GM20000 (cell line): ENCODE results near the gene SALL3.

Experiments used
- DNase-seq: peaks from one replicate; pipeline ENCODE4 v3.0.0; 2012; ENCODE audit warnings: low spot score
- CTCF ChIP-seq: IDR thresholded peaks from 2 replicates; pipeline ENCODE4 v1.5.1; 2012; ENCODE audit warnings: mild to moderate bottlenecking, control low read depth; ENCODE audit errors: extremely low read depth, missing control alignments

The SALL3 gene

GRCh38 chr18:78979730-78980278 lies at the start of gene SALL3:
TSS of gene SALL3 (plus strand) at chr18:78979818. CDS start at chr18:78980275, 457 bp downstream.
- TF ChIP-seq CTCF, result no peak
- peak; percentile 47 for DNase-seq

- no peak for DNase-seq
- TF ChIP-seq CTCF, result no peak
Measured at GRCh38 chr18:78932281-78932680, 47.3 kb upstream of the SALL3 start.

GRCh38 chr18:78934003-78934402 lies 45.6 kb upstream of the SALL3 start:
- no peak for TF ChIP-seq CTCF
- DNase-seq, result no peak

GRCh38 chr18:78934551-78935225 lies 44.9 kb upstream of the SALL3 start:
- TF ChIP-seq CTCF, result no peak
- no peak for DNase-seq

GRCh38 chr18:78935406-78935805 lies 44.2 kb upstream of the SALL3 start:
- TF ChIP-seq CTCF, result no peak
- no peak for DNase-seq

GRCh38 chr18:78936251-78937005 lies 43.2 kb upstream of the SALL3 start:
- TF ChIP-seq CTCF, result no peak
- DNase-seq, result no peak

- no peak for DNase-seq
- no peak for TF ChIP-seq CTCF
Measured at GRCh38 chr18:78937166-78937565, 42.5 kb upstream of the SALL3 start.
